Effector memory CD8-positive, alpha-beta T cell (primary cell): ENCODE data around the gene PPP1R13B.
"Not testable (repeated sequence)": the region's sequence is repeated elsewhere in the genome, so short reads cannot be mapped to it uniquely, and the experiment has no call there.

ENCODE experiments used
- ATAC-seq: fragments of 150-1000 bp; cut with Tn5 transposase; replicated peaks from 2 replicates; pipeline ENCODE4 v1.10.0; 2021; ENCODE audit warnings: mild to moderate bottlenecking, moderate library complexity
- DNase-seq, 3 experiments: peaks; one replicate each; pipeline ENCODE4 v3.0.0; 2021
- H3K27ac Mint-ChIP-seq, 2 donors: one replicate each; pipeline ENCODE4 v1.8.0; 2022; ENCODE audit warnings: mild to moderate bottlenecking in 2 of 2, mixed read lengths in 2 of 2, moderate library complexity in 2 of 2
- H3K27me3 Mint-ChIP-seq, 2 donors: one replicate each; pipeline ENCODE4 v1.8.0; 2022; ENCODE audit warnings: mixed read lengths in 2 of 2
- H3K36me3 Mint-ChIP-seq: one replicate; pipeline ENCODE4 v1.8.0; 2022; ENCODE audit warnings: mild to moderate bottlenecking, moderate library complexity, mixed read lengths; ENCODE audit not compliant: insufficient read depth
- H3K4me1 Mint-ChIP-seq, 2 donors: one replicate each; pipeline ENCODE4 v1.8.0; 2022; ENCODE audit warnings: low read depth in 2 of 2, mixed read lengths in 2 of 2
- H3K4me3 Mint-ChIP-seq, 2 donors: one replicate each; pipeline ENCODE4 v1.8.0; 2022; ENCODE audit warnings: mild to moderate bottlenecking in 2 of 2, mixed read lengths in 2 of 2, moderate library complexity in 2 of 2
- H3K9me3 Mint-ChIP-seq, 2 donors: one replicate each; pipeline ENCODE4 v1.8.0; 2022; ENCODE audit warnings: mixed read lengths in 2 of 2

Gene PPP1R13B

DNA sequence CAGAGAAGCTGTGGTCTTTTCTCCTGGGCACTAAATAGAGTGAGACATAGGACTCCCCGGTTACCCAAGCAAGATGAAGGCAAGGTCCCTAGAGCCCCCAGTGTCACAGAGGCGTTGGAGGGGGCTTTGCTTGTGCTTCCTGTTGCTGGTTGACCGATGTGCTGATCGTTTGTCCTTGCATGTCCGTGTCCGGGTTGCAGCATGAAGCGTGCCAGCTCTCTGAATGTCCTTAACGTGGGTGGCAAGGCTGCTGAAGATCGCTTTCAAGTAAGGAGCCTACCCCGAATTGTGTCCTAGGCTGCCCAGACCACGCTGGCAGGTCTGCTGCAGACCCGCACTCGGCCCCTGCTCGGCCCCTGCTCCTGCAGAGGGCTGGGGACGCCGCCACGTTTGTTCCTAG, 155.2 kb downstream of the PPP1R13B start:
- no peaks in the 10 kb centered on the region for H3K27me3 Mint-ChIP-seq
- peaks cover 47% of the 10 kb centered on the region for H3K36me3 Mint-ChIP-seq
- DNase-seq (no peak), ATAC-seq (no peak)
- no peak overlapping the region for H3K4me3 Mint-ChIP-seq
- peaks cover 6 to 9% of the 10 kb centered on the region in 2 donors for H3K4me1 Mint-ChIP-seq
- H3K9me3 Mint-ChIP-seq = no peaks in the 10 kb centered on the region
- peak overlapping the region in 1 of 2 donors; percentile 35 for H3K27ac Mint-ChIP-seq

DNA sequence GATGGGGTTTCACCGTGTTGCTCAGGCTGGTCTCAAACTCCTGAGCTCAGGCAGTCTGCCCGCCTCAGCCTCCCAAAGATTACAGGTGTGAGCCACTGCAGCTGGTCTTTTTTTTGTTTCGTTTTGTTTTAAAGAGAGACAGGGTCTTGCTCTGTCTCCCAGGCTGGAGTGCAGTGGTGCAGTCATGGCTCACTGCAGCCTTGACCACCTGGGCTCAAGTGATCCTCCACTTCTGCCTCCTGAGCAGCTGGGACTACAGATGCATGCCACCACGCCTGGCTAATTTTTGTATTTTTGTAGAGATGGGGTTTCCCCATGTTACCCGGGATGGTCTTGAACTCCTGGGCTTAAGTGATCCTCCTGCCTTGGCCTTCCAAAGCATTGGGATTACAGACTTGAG, 155.7 kb downstream of the PPP1R13B start:
- ATAC-seq, DNase-seq, H3K4me1 Mint-ChIP-seq, H3K27me3 Mint-ChIP-seq, H3K4me3 Mint-ChIP-seq, H3K9me3 Mint-ChIP-seq: not testable (repeated sequence)
- H3K27ac Mint-ChIP-seq = peak overlapping the region; percentile 35
- peaks cover 52% of the 10 kb centered on the region for H3K36me3 Mint-ChIP-seq

DNA sequence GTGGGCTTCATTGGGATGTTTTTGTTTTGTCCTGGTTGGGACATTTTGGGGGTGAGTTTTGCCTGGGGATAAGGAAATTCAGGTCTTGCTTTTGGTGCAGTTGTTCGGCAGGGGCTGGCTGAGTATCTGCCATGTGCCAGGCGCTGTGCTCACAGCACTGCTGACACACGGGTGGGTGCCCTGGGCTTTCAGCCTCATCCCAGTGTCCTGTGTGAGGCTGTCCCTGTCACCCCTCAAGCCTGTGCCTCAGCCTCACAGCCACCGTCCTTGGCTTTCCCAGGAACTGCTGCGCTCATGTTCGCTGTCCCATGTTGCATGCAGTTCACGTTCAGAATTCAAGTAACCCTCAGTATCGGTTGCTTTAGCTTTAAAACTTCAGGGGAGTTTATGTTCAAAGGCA, 157.0 kb downstream of the PPP1R13B start:
- no peak for ATAC-seq
- DNase-seq = no peak
- Mint-ChIP-seq H3K4me1 (peaks cover 3 to 4% of the 10 kb centered on the region in 2 donors), H3K4me3 (no peak overlapping the region), H3K27ac (no peak overlapping the region), H3K27me3 (no peaks in the 10 kb centered on the region), H3K9me3 (no peaks in the 10 kb centered on the region), H3K36me3 (peaks cover 65% of the 10 kb centered on the region)

DNA sequence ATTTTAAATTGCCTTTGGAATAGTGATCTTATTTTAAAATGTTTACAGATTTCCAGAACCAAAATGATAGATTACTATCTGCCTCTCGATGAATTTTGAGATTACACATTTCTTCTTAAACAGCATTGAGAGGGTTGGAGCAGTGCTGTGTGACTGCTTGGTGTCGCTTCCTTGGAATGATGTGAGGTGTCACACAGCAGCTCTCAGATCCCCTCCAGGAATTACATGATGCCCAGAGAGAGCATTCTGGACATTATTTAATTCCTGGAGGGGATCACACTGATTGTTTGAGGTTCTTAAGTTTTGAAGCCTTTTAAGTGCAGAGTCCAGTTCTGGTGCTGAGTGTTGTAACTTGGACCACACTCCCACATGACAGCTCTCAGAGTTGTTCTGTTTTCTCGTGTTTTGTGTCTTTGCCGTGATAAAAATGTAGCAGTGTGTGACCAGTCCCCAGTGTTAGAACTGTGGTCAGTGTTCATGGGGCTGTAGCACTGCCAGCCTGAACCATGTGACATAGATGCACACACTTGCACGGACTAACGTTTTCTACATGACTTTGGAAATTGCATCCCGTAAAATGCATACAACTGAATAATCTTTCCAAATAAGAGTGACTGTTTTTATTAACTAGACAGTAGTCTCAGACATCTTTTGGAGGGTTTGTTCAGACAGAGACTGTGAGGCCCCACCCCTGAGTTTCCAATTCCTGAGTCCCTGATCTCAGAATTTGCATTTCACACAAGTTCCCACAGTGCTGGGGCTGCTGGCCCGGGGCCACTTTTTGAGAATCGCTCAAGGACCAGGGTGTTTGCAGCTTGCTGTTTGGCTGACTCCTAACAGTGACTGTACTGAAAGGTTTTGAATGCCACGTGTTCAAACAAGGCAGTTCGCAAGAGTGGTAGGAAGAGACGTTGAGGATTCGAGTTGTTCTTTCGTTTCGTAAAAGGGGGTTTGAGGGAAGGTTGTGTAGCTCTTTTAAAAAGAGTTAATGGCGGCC, 158.2 kb downstream of the PPP1R13B start:
- no peak overlapping the region for H3K4me3 Mint-ChIP-seq
- ATAC-seq = no peak

DNA sequence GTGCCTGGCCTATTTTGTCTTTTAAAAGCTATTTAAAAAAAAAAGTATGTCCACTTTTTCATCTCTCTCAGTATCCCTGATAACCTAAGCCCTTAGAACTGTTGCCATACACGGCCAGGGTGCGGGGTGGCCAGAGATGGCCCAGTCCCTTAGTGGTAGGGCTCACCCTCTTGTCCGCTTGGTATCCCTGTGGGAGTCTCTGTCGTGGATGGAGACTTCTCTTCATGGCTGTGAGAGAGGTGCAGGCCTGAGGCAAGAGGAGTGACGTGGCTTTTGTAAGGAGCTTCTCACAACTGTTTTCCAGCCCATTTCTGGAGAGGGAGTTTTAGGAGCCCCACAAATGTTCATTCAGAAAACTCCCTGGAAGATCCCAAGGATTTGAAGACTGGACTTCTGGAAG, 158.9 kb downstream of the PPP1R13B start:
- Mint-ChIP-seq H3K9me3 (no peaks in the 10 kb centered on the region), H3K27me3 (no peaks in the 10 kb centered on the region), H3K4me1 (peaks cover 1 to 3% of the 10 kb centered on the region in 2 donors), H3K27ac (no peak overlapping the region), H3K36me3 (peaks cover 73% of the 10 kb centered on the region), H3K4me3 (no peak overlapping the region)
- DNase-seq (no peak), ATAC-seq (no peak)

More for the DNA sequence above, 158.2 kb downstream of the PPP1R13B start:
- Mint-ChIP-seq H3K27me3 (no peaks in the 10 kb centered on the region), H3K27ac (peak overlapping the region in 1 of 2 donors; percentile 41), H3K4me1 (peaks cover 1 to 3% of the 10 kb centered on the region in 2 donors), H3K36me3 (peaks cover 73% of the 10 kb centered on the region), H3K9me3 (no peaks in the 10 kb centered on the region)
- no peak for DNase-seq

DNA sequence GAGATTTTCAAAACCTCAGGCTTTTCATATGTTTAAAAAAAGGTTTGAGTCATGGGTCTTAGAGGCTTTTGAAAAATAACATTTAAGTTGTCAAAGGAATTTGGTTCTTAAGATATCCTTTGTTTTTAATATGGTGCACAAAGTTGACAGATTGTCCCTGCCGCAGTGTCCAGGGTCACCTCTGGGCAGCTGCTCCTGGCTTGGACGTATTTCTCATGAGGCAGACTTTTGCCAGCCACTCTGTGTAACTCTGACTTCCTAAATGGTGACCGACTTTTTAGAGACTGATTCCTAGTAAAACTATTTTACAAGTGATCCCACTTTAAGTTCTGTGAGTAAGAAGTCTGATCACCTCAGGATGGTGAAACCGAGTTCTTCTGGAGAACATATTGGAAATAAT, 159.7 kb downstream of the PPP1R13B start:
- Mint-ChIP-seq H3K4me3 (no peak overlapping the region), H3K27ac (no peak overlapping the region), H3K9me3 (no peaks in the 10 kb centered on the region), H3K4me1 (peaks cover 1 to 3% of the 10 kb centered on the region in 2 donors), H3K36me3 (peaks cover 74% of the 10 kb centered on the region), H3K27me3 (no peaks in the 10 kb centered on the region)
- DNase-seq (no peak), ATAC-seq (no peak)

DNA sequence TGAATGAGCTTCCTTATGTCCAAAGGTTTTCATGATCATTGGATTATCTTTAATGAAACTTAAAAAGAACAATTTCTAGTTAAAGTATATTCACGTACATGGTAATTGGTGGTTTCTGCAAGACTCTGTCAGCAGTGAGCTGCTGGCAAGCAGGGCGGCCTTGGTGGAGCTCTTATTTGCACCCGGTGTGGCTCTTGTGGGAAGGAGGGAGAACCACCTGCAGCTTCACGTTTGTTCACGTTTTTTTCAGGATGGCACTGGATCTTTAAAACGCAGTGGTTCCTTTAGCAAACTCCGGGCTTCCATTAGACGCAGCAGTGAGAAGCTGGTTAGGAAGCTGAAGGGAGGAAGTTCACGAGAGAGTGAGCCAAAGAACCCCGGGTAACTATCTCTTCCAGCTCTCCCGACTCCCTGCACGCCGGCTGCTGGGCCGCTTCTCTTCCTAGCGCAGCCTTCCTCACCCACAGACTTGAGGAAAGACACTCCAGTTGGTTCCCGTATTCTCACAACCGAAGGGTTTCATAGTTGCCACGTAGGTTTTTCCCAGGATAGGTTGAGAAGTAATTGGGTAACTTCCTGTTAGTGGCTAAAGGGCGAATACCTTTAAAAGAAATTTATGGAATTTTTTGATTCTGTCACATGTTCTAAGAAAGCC, 160.4 kb downstream of the PPP1R13B start:
- Mint-ChIP-seq H3K36me3 (peaks cover 79% of the 10 kb centered on the region), H3K4me3 (no peak overlapping the region), H3K9me3 (no peaks in the 10 kb centered on the region), H3K27ac (no peak overlapping the region), H3K4me1 (peaks cover 1 to 3% of the 10 kb centered on the region in 2 donors), H3K27me3 (no peaks in the 10 kb centered on the region)
- DNase-seq = no peak
- no peak for ATAC-seq

DNA sequence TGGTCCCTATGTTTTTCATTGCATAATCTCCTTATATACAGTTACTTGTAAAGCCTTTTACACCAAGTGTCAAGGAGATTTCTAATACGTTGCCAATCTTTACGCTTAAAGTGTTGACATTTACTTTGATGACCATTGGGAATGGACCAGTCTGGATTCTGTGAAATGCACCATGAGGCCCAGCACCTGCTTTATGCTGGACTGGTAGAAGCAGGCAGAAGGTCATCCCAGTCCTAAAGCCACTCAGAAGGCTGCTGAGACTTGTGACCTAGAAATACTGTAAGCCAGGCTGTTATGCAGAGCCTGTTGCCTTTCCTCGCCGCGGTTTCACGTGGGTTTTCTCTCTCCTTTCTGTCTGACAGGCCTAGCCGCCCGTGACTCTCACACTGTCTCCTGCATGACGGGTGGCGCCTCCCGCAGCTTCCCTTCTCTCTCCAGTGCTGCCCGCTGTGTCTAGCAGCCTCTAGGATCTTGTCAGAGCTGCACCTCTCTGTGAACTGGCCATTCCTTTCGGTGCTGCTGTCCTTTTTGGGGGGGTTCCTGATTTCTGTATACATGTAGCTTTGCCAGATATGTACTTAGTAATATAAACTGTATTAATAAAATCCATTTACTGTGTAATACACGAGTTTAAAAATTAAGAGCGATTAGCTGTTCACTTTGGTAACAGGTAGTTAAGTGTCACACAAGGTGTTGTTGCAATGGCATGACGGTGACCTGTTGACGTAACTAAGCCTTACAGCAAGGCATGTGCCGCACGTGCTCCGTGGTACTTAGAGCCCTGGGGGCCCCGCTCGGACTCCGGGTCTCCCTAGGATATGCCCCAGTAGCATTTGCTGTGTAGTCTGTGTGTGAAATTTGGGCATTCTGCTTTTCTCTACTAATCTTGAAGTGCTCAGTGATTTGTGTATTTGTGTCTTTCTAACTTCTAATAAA, 161.8 kb downstream of the PPP1R13B start:
- DNase-seq = no peak
- Mint-ChIP-seq H3K27ac (peak overlapping the region; percentile 19 to 74), H3K4me1 (peaks cover 1 to 3% of the 10 kb centered on the region in 2 donors), H3K36me3 (peaks cover 86% of the 10 kb centered on the region), H3K4me3 (no peak overlapping the region), H3K27me3 (no peaks in the 10 kb centered on the region), H3K9me3 (no peaks in the 10 kb centered on the region)
- no peak for ATAC-seq

DNA sequence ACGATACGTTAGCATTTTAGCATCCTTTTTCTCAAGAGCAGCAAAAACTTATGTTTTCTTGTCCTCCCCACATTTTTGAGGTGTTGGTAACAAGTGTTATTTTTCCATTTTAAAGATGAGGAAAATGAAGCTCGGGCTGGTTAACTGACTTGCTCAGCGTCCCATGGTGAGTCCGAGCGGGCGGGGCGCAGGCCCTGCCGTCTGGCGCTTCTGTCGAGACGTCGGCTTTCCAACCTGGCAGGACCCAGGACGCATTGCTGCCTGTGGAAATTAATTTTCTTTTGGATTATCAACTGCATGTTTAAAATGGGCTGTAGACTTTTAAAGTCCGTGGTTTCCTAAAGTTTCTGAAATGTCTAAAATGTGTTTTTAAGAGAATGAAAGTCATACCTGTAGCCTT, 162.5 kb downstream of the PPP1R13B start:
- Mint-ChIP-seq H3K27me3 (no peaks in the 10 kb centered on the region), H3K9me3 (no peaks in the 10 kb centered on the region), H3K36me3 (peaks cover 88% of the 10 kb centered on the region), H3K4me1 (peaks cover 1 to 3% of the 10 kb centered on the region in 2 donors), H3K4me3 (no peak overlapping the region), H3K27ac (peak overlapping the region in 1 of 2 donors; percentile 31)
- ATAC-seq = no peak
- no peak for DNase-seq

DNA sequence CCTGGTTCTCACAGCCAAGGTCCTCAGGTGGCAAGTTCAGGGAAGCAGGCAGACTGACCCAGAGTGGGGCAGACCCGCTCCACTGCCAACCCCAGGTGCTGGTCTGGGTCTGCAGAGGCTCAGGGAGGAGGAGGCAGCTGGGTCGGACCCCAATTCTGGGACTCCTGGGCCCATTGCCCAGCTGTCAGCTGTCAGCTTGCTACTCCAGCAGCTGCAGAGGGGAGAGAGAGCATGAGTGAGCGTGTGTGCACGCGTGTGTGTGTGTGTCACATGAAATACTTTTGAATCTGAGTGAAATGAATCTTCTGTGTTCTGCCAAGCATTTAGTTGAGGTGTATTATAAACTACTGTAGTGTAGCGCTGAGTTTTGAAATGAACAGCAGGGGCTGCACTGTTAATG, 162.9 kb downstream of the PPP1R13B start:
- Mint-ChIP-seq H3K27ac (peak overlapping the region in 1 of 2 donors; percentile 31), H3K9me3 (no peaks in the 10 kb centered on the region), H3K36me3 (peaks cover 92% of the 10 kb centered on the region), H3K27me3 (no peaks in the 10 kb centered on the region), H3K4me3 (no peak overlapping the region), H3K4me1 (peaks cover 1% of the 10 kb centered on the region in 2 donors)
- no peak for DNase-seq
- no peak for ATAC-seq
